ENCODE data around the gene SLC16A5.

The SLC16A5 gene

DNA sequence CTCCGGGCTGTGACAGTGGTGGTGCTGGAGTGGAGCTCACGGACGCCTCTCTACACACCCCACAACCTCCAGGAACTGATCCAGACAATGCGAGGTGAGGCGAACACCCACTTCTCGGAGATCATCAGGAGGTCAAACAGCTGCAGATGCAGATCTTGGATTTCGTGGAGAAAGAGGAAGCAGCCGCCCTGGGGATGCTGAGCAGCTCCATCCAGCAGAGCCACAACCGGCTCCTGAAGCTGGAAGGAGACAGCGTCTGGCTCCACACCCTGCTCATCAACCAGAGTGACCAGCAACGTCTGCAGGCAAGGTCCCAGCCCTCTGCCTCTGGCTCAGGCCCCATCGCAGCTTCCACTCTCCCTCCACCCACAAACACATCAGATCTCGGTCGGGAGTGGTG is 13.2 kb upstream of the SLC16A5 start:
- DNase-seq (ENCODE audit: insufficient read length, low spot score) (no peak), FAIRE-seq (no peak)
- TF ChIP-seq, protein P1, sequence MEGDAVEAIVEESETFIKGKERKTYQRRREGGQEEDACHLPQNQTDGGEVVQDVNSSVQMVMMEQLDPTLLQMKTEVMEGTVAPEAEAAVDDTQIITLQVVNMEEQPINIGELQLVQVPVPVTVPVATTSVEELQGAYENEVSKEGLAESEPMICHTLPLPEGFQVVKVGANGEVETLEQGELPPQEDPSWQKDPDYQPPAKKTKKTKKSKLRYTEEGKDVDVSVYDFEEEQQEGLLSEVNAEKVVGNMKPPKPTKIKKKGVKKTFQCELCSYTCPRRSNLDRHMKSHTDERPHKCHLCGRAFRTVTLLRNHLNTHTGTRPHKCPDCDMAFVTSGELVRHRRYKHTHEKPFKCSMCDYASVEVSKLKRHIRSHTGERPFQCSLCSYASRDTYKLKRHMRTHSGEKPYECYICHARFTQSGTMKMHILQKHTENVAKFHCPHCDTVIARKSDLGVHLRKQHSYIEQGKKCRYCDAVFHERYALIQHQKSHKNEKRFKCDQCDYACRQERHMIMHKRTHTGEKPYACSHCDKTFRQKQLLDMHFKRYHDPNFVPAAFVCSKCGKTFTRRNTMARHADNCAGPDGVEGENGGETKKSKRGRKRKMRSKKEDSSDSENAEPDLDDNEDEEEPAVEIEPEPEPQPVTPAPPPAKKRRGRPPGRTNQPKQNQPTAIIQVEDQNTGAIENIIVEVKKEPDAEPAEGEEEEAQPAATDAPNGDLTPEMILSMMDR (IDR thresholded peaks at IDR 0.05; ENCODE audit: insufficient read depth, missing control alignments) = no peak

DNA sequence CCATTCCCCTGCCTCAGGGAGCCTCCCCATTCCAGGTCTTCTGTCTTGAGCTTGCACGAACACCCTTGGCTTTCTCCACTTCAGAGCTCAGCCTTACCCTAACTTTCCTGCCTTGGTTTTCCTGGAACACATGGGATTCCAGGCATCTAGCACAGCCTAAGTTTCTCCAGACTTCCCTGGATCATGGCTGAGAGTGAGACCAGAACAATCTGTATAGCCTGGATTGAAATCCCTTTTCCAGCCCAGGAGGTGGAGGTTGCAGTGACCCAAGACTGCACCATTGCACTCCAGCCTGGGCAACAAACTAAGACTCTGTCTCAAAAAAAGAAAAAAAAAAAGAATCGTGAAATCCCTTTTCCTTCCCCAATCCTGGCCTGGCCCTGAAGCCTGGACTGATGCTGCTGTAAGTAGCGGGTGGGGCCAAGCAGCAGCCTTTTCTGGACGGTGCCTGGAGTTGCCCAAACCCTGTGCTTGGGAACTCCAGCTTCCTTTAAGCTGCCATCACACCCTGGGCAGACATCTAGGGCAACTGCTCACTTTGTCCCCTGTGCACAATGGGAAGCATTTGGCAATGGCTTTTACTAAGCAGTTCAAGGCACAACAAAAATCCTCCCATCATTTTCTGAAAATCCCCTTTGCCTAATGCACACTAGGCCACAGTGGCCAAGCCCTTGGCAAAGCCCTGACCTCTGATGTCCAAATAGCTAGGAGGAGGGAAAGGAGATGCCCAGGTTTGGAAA is 12.0 kb upstream of the SLC16A5 start:
- TF ChIP-seq, protein P1 (IDR thresholded peaks at IDR 0.05; ENCODE audit: insufficient read depth, missing control alignments) = no peak
- DNase-seq (ENCODE audit: insufficient read length, low spot score) (no peak), FAIRE-seq (no peak)

DNA sequence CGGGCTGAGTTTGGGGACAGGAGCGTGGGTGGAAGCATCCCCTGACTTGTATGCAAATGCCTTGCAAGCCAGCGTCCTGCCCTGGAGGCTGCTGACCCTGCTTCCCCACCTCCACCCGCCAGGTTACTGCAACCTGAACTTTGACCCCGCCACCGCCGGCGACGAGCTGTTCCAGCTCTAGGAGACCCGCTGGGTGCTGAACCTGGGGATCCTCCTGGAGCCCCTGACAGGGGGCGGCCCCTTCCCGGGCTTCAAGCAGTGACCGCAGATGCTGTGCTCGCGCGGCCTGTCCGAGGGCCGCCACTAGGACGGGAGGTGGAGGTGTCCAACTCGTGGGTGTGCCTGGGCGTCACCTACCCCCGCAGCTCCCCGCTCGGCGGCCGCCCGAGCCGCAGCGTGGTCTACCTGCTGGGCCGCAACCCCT is 10.7 kb upstream of the SLC16A5 start:
- FAIRE-seq (no peak), DNase-seq (ENCODE audit: insufficient read length, low spot score) (no peak)
- TF ChIP-seq, protein P1 (IDR thresholded peaks at IDR 0.05; ENCODE audit: insufficient read depth, missing control alignments) = no peak

- no peak for FAIRE-seq
These were observed 10.1 kb upstream of the SLC16A5 start for GRCh38 chr17:75077496-75078283.

DNA sequence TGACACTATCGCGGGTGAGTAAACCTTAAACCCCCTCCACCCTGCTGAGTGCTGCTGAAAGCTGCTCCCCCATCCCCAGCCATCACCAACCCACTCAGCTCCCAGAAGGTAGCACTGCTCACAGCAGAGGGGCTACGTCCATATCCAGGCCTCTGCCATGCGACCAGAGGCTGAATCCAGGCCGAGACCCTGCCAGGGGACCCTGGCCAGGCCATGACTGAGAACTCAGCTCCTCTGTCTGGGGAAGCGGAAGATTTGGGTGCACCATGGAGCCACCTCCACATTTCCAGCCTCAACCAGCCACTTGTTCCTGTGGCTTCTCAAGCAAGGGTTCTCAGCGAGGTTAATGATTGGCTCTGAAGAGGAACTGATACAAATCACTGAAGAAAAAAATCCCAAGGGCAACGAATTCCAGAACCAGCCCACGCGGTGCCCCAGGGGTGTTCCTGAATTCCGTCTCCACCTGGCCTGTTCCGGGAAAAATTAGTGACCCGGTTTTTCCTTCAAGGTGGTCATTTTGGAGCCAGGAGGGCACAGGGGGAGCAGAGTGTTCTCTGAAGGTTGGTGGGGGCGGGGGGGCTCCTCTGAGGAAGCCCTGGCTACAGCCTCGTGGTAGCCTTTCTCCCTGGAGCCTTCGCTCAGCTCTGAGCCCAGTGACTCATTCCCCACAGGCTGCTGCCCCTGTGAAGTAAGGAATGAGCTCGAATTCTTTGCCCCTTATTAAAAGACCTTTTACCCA is 9.3 kb upstream of the SLC16A5 start:
- FAIRE-seq (no peak), DNase-seq (ENCODE audit: insufficient read length, low spot score) (no peak)
- TF ChIP-seq, protein P1 (IDR thresholded peaks at IDR 0.05; ENCODE audit: insufficient read depth, missing control alignments) = no peak

More at GRCh38 chr17:75077496-75078283, 10.1 kb upstream of the SLC16A5 start:
- DNase-seq (ENCODE audit: insufficient read length, low spot score) = no peak
- TF ChIP-seq, protein P1 (IDR thresholded peaks at IDR 0.05; ENCODE audit: insufficient read depth, missing control alignments) = no peak

GRCh38 chr17:75079023-75079373 is 8.8 kb upstream of the SLC16A5 start:
- FAIRE-seq (no peak), DNase-seq (ENCODE audit: insufficient read length, low spot score) (no peak)
- TF ChIP-seq, protein P1 (IDR thresholded peaks at IDR 0.05; ENCODE audit: insufficient read depth, missing control alignments) = no peak

Data from D721Med (cell line).